Upper lobe of left lung (tissue), 4 donors: ENCODE data around the gene PDPK1.

Experiments used
- EP300 ChIP-seq, 4 donors: sonication (generic); formaldehyde crosslinking; IDR thresholded peaks; one replicate each; pipeline ENCODE4 v1.5.1; 2017; ENCODE audit warnings: antibody characterized with exemption in 4 of 4, control low read depth in 2 of 4
- POLR2A ChIP-seq, 4 donors: fragments of 450-650 bp; IDR thresholded peaks; one replicate each; pipeline ENCODE4 v1.5.1; 2016 to 2017; ENCODE audit warnings: antibody characterized with exemption in 4 of 4, mild to moderate bottlenecking in 2 of 4
- POLR2AphosphoS5 ChIP-seq, 2 donors: sonication (generic); formaldehyde crosslinking; IDR thresholded peaks; one replicate each; pipeline ENCODE4 v1.5.1; 2017; ENCODE audit warnings: antibody characterized with exemption in 2 of 2
- TF ChIP-seq, protein P1 (sequence below), 6 experiments: fragments of 450-650 bp in 4 of 6; fragments of 200-600 bp in 2 of 6; sonication (generic) in 2 of 6; IDR thresholded peaks; one replicate each; pipeline ENCODE4 v1.5.1; 2016 to 2019; ENCODE audit warnings: antibody characterized with exemption in 6 of 6

DNA sequence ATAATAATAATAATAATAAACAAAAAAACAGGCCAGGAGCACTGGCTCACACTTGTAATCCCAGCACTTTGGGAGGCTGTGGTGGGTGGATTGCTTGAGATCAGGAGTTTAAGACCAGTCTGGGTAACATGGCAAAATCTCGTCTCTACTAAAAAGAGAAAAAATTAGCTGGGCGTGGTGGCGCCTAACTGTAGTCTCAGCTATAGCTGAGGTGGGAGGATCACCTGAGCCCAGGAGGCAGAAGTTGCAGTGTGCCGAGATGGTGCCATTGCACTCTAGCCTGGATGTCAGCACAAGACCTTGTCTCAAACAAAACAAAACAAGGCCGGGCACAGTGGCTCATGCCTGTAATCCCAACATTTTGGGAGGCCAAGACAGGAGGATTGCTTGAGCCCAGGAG, 42.8 kb upstream of the PDPK1 start:
- TF ChIP-seq, protein P1, sequence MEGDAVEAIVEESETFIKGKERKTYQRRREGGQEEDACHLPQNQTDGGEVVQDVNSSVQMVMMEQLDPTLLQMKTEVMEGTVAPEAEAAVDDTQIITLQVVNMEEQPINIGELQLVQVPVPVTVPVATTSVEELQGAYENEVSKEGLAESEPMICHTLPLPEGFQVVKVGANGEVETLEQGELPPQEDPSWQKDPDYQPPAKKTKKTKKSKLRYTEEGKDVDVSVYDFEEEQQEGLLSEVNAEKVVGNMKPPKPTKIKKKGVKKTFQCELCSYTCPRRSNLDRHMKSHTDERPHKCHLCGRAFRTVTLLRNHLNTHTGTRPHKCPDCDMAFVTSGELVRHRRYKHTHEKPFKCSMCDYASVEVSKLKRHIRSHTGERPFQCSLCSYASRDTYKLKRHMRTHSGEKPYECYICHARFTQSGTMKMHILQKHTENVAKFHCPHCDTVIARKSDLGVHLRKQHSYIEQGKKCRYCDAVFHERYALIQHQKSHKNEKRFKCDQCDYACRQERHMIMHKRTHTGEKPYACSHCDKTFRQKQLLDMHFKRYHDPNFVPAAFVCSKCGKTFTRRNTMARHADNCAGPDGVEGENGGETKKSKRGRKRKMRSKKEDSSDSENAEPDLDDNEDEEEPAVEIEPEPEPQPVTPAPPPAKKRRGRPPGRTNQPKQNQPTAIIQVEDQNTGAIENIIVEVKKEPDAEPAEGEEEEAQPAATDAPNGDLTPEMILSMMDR (IDR thresholded peaks at IDR 0.05), result no peak
- no peak for TF ChIP-seq POLR2A (IDR thresholded peaks at IDR 0.05)
- no peak for TF ChIP-seq POLR2AphosphoS5 (IDR thresholded peaks at IDR 0.05)
- TF ChIP-seq EP300 (IDR thresholded peaks at IDR 0.05), result no peak
